ENCODE results near the gene RPS6KB1. TPM values are rescaled to one million over a fixed set of nuclear protein-coding genes. Genes with fewer than 3 reads are reported as not detected.
"Not testable (repeated sequence)": the region's sequence is repeated elsewhere in the genome, so short reads cannot be mapped to it uniquely, and the experiment has no call there.

RPS6KB1 gene
- polyA plus RNA-seq, 4 donors = 36.0 to 43.3 (median 39.5) TPM

GRCh38 chr17:59869941-59870218, 23.0 kb upstream of the RPS6KB1 start:
- DNase-seq (ENCODE audit: low read depth in 4 of 4, low spot score in 3 of 4) = no peak

DNA sequence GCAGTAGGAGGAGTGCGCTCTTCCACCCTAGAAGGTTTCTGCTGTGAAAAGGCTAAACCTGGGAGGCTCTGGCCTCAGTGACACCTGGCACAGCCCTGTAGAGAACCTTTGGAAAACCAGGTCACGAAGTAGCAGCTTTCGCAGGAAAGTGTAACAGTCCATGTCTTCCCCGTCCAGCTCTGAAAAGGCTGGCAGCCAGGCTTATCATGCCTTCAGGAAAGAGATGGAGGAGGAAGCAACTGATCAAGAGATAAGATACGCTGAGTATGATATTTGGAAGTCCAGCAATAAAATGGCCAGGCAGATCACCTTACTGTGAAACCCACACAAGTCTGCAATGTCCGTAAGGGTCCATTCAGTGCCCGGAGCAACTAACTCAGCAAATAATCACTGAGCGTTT, 22.4 kb upstream of the RPS6KB1 start:
- no peak for DNase-seq (ENCODE audit: low read depth in 4 of 4, low spot score in 3 of 4)

- no peak for DNase-seq (ENCODE audit: low read depth in 4 of 4, low spot score in 3 of 4)
These were observed 20.6 kb upstream of the RPS6KB1 start for GRCh38 chr17:59872351-59872750.

DNA sequence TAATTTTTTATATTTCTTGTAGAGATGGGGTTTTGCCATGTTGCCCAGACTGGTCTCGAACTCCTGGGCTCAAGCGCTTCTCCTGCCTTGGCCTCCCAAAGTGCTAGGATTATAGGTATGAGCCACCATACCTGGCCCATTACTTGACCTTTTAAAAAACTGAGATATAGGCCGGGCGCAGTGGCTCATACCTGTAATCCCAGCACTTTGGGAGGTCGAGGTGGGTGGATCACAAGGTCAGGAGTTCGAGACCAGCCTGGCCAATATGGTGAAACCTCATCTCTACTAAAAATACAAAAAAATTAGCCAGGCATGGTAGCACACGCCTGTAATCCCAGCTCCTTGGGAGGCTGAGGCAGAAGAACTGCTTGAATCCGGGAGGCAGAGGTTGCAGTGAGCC, 19.5 kb upstream of the RPS6KB1 start:
- DNase-seq (ENCODE audit: low read depth in 4 of 4, low spot score in 3 of 4) = not testable (repeated sequence)

- DNase-seq (ENCODE audit: low read depth in 4 of 4, low spot score in 3 of 4) = no peak
These were observed 18.5 kb upstream of the RPS6KB1 start for GRCh38 chr17:59874376-59874775.

DNA sequence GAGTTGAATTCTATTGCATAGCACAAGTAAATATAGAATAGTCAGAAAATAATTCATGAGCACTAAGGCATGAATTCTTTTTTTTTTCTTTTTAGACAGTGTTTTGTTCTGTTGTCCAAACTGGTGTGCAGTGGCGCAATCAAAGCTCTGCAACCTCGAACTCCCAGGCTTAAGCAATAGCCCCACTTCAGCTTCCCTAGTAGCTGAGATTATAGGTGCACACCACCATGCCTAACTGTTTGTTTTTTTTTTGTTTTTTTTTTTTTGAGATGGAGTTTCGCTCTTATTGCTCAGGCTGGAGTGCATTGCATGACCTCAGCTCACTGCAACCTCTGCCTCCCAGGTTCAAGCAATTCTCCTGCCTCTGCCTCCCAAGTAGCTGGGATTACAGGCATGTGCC, 16.8 kb upstream of the RPS6KB1 start:
- DNase-seq (ENCODE audit: low read depth in 4 of 4, low spot score in 3 of 4) = no peak

GRCh38 chr17:59877965-59878364, 15.0 kb upstream of the RPS6KB1 start:
- DNase-seq (ENCODE audit: low read depth in 4 of 4, low spot score in 3 of 4) = no peak

GRCh38 chr17:59878624-59879023, 14.3 kb upstream of the RPS6KB1 start:
- DNase-seq (ENCODE audit: low read depth in 4 of 4, low spot score in 3 of 4) = no peak

DNA sequence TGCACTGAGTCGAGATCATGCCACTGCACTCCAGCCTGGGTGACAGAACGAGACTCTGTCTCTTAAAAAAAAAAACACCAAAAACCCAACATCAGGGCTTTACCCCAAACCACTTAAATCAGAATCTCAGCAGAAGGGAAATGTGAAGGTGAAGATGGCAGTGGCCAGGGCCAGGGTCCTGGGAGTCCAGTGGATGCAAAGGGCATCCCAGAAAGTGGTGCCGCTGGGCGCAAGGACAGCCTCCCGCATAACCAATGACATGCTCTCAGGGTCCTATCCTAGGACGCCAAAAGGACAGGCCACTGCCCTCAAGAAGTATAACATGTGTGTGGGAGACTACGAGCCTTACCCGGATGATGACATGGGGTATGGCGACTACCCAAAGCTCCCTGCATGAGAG, 8.1 kb upstream of the RPS6KB1 start:
- DNase-seq (ENCODE audit: low read depth in 4 of 4, low spot score in 3 of 4) = no peak

DNA sequence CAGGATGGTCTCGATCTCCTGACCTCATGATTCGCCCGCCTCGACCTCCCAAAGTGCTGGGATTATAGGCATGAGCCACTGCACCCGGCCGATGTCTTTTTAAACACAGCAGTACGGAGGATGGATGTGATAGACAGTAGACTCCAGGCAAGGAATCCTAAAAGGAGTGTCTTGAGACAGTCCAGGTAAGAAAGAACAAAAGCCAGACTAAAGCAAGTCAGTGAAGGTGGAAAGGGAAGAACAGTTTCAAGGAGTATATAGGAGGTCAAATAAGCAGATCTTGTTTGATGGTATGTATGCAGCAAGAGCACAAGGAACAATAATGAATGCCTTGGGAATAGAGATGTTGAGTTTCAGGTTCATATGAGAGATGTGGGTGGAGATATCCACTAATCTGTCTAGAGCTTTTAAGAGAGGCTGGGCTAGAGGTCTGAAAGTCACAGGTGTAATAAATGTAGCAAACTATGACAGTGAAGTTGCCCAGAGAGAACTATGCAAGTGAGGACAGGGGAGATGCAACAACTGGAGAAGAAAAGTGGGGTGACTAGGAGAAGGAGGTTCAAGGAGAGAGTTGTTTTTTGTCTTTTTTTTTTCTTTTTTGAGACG, 4.7 kb upstream of the RPS6KB1 start:
- DNase-seq (ENCODE audit: low read depth in 4 of 4, low spot score in 3 of 4) = no peak

- no peak for DNase-seq (ENCODE audit: low read depth in 4 of 4, low spot score in 3 of 4)
These were observed 2.2 kb upstream of the RPS6KB1 start for GRCh38 chr17:59890720-59891119.

- DNase-seq (ENCODE audit: low read depth in 4 of 4, low spot score in 3 of 4) = no peak
These were observed 534 bp upstream of the RPS6KB1 start for GRCh38 chr17:59892251-59892923.

GRCh38 chr17:59893676-59894100, 767 bp downstream of the RPS6KB1 start:
- peak; percentile 19 to 35 (median 28) for DNase-seq (ENCODE audit: low read depth in 4 of 4, low spot score in 3 of 4)

DNA sequence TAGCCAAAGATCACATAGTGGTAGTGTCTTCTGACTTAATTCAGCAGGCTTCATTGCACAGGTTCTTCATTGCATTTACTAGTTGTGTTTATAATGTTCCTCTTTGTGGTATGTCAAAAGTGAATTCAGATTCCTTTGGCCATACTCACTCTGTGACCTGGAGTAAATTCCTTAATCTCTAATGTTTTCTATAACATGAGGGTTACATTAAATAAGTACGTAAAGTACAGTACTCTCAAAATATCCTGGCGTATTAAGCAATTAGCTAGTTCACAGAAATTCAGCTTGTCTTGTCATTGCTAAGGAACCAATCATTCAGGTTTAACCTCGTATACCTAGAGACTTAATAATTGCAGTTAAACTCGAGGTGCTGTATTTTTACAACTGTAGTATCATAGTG, 4.2 kb downstream of the RPS6KB1 start:
- no peak for DNase-seq (ENCODE audit: low read depth in 4 of 4, low spot score in 3 of 4)

GRCh38 chr17:59899099-59899498, 6.2 kb downstream of the RPS6KB1 start:
- DNase-seq (ENCODE audit: low read depth in 4 of 4, low spot score in 3 of 4) = no peak

- no peak for DNase-seq (ENCODE audit: low read depth in 4 of 4, low spot score in 3 of 4)
These were observed 8.7 kb downstream of the RPS6KB1 start for GRCh38 chr17:59901604-59902003.

GRCh38 chr17:59903455-59903854, 10.5 kb downstream of the RPS6KB1 start:
- DNase-seq (ENCODE audit: low read depth in 4 of 4, low spot score in 3 of 4) = no peak

- no peak for DNase-seq (ENCODE audit: low read depth in 4 of 4, low spot score in 3 of 4)
These were observed 14.5 kb downstream of the RPS6KB1 start for GRCh38 chr17:59907467-59907866.

- peak in 2 of 4 donors; percentile 13 to 32 for DNase-seq (ENCODE audit: low read depth in 4 of 4, low spot score in 3 of 4)
These were observed 21.4 kb downstream of the RPS6KB1 start for GRCh38 chr17:59914274-59914854.

- no peak for DNase-seq (ENCODE audit: low read depth in 4 of 4, low spot score in 3 of 4)
These were observed 23.5 kb downstream of the RPS6KB1 start for GRCh38 chr17:59916446-59916845.

DNA sequence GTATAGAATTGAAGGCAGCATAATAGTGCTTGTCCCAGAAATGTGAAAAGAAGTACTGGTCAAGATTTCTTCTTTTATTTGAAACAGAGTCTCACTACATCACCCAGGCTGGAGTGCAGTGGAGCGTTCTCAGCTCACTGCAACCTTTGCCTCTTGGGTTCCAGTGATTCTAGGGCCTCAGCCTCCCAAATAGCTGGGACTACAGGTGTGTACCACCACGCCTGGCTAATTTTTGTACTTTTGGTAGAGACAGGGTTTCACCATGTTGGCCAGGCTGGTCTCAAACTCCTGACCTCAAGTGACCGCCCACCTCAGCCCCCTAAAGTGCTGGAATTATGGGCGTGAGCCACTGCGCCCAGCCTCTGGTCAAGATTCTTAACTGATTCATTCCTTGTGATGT, 27.7 kb downstream of the RPS6KB1 start:
- not testable (repeated sequence) for DNase-seq (ENCODE audit: low read depth in 4 of 4, low spot score in 3 of 4)

DNA sequence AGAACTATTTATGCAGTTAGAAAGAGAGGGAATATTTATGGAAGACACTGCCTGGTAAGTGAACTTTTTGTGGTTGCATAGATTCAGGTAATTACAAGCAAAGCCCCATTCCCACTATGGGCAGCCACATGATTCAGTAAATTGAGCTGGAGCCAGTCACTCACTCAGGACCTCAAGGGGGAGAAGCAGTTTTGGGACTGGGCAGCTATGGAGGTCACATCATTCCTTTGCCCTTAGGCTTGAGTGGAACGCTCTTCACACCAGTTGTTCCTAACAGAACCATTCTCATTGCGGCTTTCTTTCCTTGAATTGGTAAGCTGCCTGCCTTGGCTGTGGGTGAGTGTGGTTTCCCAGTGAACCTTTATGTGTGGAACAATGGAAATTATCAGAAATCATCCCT, 37.2 kb downstream of the RPS6KB1 start:
- DNase-seq (ENCODE audit: low read depth in 4 of 4, low spot score in 3 of 4) = not testable (repeated sequence)
